ENCODE results near the gene CHMP1A.

The CHMP1A gene

GRCh38 chr16:89629827-89630610 lies 27.5 kb downstream of the CHMP1A start:
- DNase-seq (ENCODE audit: low spot score) (no peak), FAIRE-seq (no peak)

- FAIRE-seq (no peak), DNase-seq (ENCODE audit: low spot score) (no peak)
Measured at GRCh38 chr16:89624777-89625761, 32.4 kb downstream of the CHMP1A start.

GRCh38 chr16:89623511-89624261 lies 33.8 kb downstream of the CHMP1A start:
- DNase-seq (ENCODE audit: low spot score): no peak
- FAIRE-seq: no peak

GRCh38 chr16:89621698-89622409 lies 35.7 kb downstream of the CHMP1A start:
- no peak for DNase-seq (ENCODE audit: low spot score)
- FAIRE-seq: no peak

GRCh38 chr16:89621136-89621697 lies 36.3 kb downstream of the CHMP1A start:
- DNase-seq (ENCODE audit: low spot score) (no peak), FAIRE-seq (no peak)

GRCh38 chr16:89620406-89620841 lies 37.1 kb downstream of the CHMP1A start:
- no peak for DNase-seq (ENCODE audit: low spot score)
- FAIRE-seq: no peak

- FAIRE-seq (no peak), DNase-seq (ENCODE audit: low spot score) (no peak)
Measured at GRCh38 chr16:89619840-89620239, 37.7 kb downstream of the CHMP1A start.

GRCh38 chr16:89618109-89618998 lies 39.2 kb downstream of the CHMP1A start:
- DNase-seq (ENCODE audit: low spot score): no peak
- peak; percentile 5 for FAIRE-seq

GRCh38 chr16:89617036-89617435 lies 40.5 kb downstream of the CHMP1A start:
- no peak for DNase-seq (ENCODE audit: low spot score)
- no peak for FAIRE-seq

GRCh38 chr16:89616623-89617022 lies 40.9 kb downstream of the CHMP1A start:
- FAIRE-seq (no peak), DNase-seq (ENCODE audit: low spot score) (no peak)

- FAIRE-seq (no peak), DNase-seq (ENCODE audit: low spot score) (no peak)
Measured at GRCh38 chr16:89615596-89616090, 41.9 kb downstream of the CHMP1A start.

GRCh38 chr16:89615176-89615575 lies 42.3 kb downstream of the CHMP1A start:
- no peak for FAIRE-seq
- no peak for DNase-seq (ENCODE audit: low spot score)

- DNase-seq (ENCODE audit: low spot score) (no peak), FAIRE-seq (no peak)
Measured at GRCh38 chr16:89613954-89614459, 43.5 kb downstream of the CHMP1A start.

GRCh38 chr16:89613231-89613953 lies 44.1 kb downstream of the CHMP1A start, which contains the start of gene DPEP1:
TSS of gene DPEP1 (plus strand) at chr16:89613642. CDS start at chr16:89630411, 16,769 bp downstream.
- DNase-seq (ENCODE audit: low spot score) (no peak), FAIRE-seq (no peak)

GRCh38 chr16:89612415-89613166 lies 44.9 kb downstream of the CHMP1A start:
- FAIRE-seq: no peak
- no peak for DNase-seq (ENCODE audit: low spot score)

GRCh38 chr16:89610108-89610453 lies 47.4 kb downstream of the CHMP1A start:
- FAIRE-seq: no peak
- no peak for DNase-seq (ENCODE audit: low spot score)

GRCh38 chr16:89607937-89608740 lies 49.4 kb downstream of the CHMP1A start:
- FAIRE-seq (no peak), DNase-seq (ENCODE audit: low spot score) (no peak)

All from urothelium cell line (cell line).